NCI-H2171 treated with DMSO at 0.1 percent for 48 hours (cell line): ENCODE measurements around the gene SCFD2.
"Not testable (repeated sequence)": the region's sequence is repeated elsewhere in the genome, so short reads cannot be mapped to it uniquely, and the experiment has no call there.

Source experiments
- DNase-seq: peaks from one replicate; lab custom pipeline; 2025; lab: John Stamatoyannopoulos, UW

Gene SCFD2

GRCh38 chr4:53340145-53340544, 25.7 kb downstream of the SCFD2 start:
- not testable (repeated sequence) for DNase-seq

DNA sequence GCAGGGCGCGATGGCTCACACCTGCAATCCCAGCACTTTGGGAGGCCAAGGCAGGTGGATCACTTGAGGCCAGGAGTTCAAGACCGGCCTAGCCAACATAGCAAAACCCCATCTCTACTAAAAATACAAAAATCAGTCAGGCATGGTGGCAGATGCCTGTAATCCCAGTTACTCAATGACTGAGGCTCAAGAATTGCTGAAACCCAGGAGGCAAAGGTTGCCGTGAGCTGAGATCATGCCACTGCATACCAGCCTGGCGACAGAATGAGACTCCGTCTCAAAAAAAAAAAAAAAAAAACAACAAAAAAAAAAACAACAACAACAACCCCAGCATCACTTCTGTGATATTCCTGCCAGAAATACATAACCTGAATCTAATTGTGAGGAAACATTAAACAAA, 30.9 kb downstream of the SCFD2 start:
- DNase-seq, result not testable (repeated sequence)

GRCh38 chr4:53326535-53326934, 39.3 kb downstream of the SCFD2 start:
- no peak for DNase-seq

DNA sequence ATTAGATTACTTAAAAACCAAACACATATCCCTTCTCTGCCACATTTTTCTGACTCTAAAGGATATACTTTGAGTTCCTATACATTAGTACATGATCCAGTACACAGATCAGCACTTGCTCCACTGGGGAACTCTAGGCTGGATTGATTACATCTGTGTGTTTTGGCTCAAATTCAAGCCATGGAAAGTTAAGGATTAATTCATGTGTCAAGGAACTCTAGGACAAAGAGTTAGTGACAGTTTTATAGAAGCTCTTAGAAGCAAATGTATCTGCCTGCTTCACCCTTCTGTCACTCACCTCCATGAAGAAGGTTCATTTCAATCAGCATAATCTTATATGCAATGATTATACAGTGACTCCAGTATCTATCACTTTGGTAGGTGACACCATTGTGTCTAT, 43.2 kb downstream of the SCFD2 start:
- DNase-seq, result no peak

DNA sequence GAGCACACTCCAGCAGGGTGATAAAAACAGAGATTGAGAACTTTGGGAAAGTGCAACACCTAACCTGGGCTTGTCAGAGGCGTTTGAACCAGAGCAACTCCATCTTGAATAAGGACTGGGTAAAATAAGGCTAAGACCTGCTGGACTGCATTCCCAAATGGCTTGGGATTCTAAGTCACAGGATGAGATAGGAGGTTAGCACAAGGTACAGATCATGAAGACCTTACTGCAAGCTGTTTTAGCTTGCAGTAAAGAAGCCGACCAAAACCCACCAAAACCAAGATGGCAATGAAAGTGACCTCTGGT, 43.9 kb downstream of the SCFD2 start:
- DNase-seq, result no peak

DNA sequence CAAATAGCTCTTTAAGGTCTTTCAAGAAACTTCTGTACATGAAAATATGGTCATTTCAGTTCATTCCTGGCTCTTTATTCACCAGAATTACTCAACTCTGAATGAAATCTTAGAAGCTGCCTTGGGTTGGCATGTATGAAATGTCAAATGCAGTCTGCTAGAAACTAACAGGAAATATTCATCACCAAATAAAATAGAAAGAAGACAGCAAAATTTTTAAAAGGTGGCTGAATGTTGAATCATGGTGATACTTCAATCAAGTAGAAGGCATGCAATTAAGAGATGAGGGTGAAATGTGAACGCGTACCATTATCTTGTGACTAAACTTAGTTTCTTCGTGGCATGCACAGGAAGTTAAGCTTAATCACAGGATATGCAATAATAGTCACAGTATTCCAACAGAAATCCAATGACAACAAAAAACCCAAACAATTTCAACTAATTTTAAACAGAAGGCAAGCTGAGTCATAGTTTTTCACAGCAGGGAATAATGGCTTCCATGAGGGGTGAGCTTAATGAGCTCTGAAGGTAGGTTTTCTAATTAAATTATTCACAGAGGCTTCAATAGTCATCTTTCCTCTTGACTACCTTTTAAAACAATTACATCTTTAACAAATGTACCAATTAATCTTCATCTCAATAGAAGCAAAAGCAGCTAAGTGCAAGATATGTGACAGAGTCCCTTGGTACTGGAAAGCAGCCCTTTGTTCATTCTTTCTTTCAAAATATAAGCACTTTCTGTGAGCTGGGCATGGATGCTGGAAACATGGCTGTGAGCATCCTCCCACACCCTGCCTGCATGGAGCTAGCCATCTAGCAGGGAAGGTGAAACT, 44.5 kb downstream of the SCFD2 start:
- no peak for DNase-seq

GRCh38 chr4:53315300-53315699, 50.6 kb downstream of the SCFD2 start:
- no peak for DNase-seq

GRCh38 chr4:53314252-53314651, 51.6 kb downstream of the SCFD2 start:
- DNase-seq, result no peak

DNA sequence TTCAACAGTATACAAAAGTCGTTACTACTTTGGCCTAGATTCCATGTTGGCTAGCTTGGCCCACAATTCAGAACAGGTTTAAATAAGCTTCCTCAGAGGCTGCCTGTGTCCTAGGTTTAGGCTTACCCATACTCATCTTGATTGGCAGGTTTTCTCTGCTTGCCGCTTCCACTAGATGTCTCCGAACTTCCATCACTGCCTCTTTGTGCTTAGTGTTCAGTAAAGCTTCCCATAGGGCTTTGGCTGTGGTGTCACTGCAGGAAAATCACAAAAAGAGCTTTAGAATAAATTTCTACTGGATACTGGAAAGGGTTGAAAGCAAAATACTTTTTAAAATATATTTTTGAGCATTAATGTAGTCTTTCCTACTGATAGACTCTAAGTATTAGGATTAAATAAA, 52.4 kb downstream of the SCFD2 start:
- no peak for DNase-seq

DNA sequence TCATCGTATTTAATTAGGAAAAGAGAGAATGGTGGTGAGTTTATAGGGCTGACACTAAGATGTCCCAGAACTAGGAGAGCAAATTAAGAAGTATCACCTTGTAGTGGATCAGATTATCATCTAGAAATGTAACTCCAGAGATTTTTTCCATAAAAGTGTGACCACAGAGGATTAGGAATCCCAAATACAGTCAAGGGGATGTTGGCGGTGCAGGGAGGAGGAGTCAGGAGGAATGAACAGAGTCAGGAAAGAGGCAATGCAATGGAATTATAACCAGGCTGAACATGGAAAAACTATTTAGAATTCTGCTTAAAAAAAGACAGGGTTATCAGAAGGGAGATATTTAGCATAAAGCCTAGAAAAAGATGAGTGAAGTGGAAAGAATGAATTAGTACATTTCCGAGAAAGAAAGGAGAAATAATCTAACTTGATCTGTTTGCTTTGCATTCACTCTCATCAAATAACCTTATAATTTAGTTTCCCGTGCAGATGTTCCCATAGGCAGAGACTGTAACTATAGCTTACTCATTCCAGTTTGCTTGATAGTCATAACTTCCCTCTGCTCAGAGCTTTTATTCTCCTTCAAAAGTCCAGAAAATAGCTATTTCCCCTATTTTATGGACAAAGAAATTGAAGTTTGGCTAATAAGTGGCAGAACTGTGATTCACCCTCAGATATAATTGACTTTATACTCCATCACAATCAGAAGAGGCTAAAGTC, 56.4 kb downstream of the SCFD2 start:
- DNase-seq, result no peak

GRCh38 chr4:53307819-53308780, 57.8 kb downstream of the SCFD2 start:
- DNase-seq, result no peak

- DNase-seq, result no peak
Observed at GRCh38 chr4:53307210-53307609, 58.7 kb downstream of the SCFD2 start.

DNA sequence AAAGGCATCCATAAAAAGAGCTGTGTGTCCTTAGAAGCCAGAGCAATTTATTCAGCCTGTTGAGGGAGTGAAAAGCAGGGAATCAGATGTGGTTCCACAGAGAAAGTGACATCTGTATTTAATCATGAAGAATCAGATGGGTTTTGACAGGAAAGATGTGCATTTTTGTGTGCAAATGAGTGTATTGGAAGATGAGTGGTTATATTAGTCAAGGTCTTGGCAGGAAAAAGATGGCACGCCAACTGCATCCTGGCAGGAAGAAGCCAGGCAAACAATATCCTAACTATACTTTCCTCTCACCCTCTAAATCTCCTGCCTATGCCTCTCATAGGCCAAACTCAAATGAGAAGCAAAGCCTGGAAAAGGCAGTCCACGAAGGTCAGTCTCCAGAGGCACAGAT, 59.1 kb downstream of the SCFD2 start:
- DNase-seq, result no peak

GRCh38 chr4:53292209-53292608, 73.7 kb downstream of the SCFD2 start:
- DNase-seq, result not testable (repeated sequence)

DNA sequence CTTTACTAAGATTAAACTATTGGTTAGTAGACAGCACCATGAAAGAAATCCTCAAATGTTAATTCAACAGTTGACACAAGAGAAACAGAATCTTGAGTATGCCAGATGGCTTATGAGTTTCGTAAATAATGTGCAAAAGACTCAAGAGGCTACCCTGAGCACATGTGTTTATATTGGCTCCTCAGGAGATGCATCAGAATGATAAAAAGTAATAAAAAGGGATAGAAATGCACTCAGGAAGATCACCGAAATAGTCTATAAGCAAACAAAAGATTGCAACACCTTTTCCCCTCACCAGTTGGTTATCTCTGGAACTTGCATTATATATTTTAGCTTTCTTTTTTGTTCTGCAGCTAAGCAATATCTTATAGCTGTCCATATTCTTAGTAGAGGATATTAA, 84.4 kb downstream of the SCFD2 start:
- DNase-seq, result peak; percentile 35

- no peak for DNase-seq
Observed at GRCh38 chr4:53280846-53281245, 85.0 kb downstream of the SCFD2 start.

GRCh38 chr4:53274609-53275268, 91.1 kb downstream of the SCFD2 start:
- DNase-seq, result no peak

GRCh38 chr4:53273726-53274125, 92.1 kb downstream of the SCFD2 start:
- no peak for DNase-seq

DNA sequence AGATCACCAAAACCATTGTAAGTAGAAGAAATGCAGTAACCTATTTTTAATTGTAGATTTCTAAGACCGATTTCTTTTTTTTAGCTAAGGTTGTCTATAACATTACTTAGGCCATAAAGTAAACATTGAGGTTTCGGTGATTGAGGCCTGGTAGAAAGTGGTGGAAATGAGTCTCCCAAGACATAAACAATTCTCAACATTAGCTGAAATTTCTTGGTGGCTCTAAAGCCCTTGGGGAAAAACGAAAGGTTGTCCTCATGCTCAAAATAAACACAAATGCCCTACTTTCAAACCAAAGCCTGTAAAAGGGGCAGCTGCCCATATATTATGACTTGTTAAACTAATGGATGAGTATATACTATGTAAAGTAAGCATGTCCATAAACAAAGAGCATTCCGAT, 98.8 kb downstream of the SCFD2 start:
- no peak for DNase-seq

- not testable (repeated sequence) for DNase-seq
Observed at GRCh38 chr4:53255986-53256385, 109.9 kb downstream of the SCFD2 start.

- DNase-seq, result no peak
Observed at GRCh38 chr4:53240573-53240972, 125.3 kb downstream of the SCFD2 start.

- not testable (repeated sequence) for DNase-seq
Observed at GRCh38 chr4:53238352-53238751, 127.5 kb downstream of the SCFD2 start.
